ENCODE measurements around the gene NEUROD4.

NEUROD4 gene

GRCh38 chr12:55024575-55024974 is 4.8 kb downstream of the NEUROD4 start:
- TF ChIP-seq CTCF (IDR thresholded peaks at IDR 0.05; ENCODE audit: control insufficient read depth, insufficient read depth, low read depth, low read length, missing control alignments): no peak
- H3K4me3 ChIP-seq (ENCODE audit: control insufficient read depth, low read depth, low read length): no peak overlapping the region
- DNase-seq (ENCODE audit: low read depth): no peak

- no peak overlapping the region for H3K4me3 ChIP-seq (ENCODE audit: control insufficient read depth, low read depth, low read length)
- DNase-seq (ENCODE audit: low read depth): no peak
- no peak for TF ChIP-seq CTCF (IDR thresholded peaks at IDR 0.05; ENCODE audit: control insufficient read depth, insufficient read depth, low read depth, low read length, missing control alignments)
Measured at GRCh38 chr12:55025508-55025907, 5.7 kb downstream of the NEUROD4 start.

GRCh38 chr12:55034218-55034617 is 14.4 kb downstream of the NEUROD4 start:
- no peak for TF ChIP-seq CTCF (IDR thresholded peaks at IDR 0.05; ENCODE audit: control insufficient read depth, insufficient read depth, low read depth, low read length, missing control alignments)
- no peak for DNase-seq (ENCODE audit: low read depth)
- H3K4me3 ChIP-seq (ENCODE audit: control insufficient read depth, low read depth, low read length): no peak overlapping the region

GRCh38 chr12:55036326-55037115 is 16.7 kb downstream of the NEUROD4 start:
- no peak overlapping the region for H3K4me3 ChIP-seq (ENCODE audit: control insufficient read depth, low read depth, low read length)
- DNase-seq (ENCODE audit: low read depth): no peak
- no peak for TF ChIP-seq CTCF (IDR thresholded peaks at IDR 0.05; ENCODE audit: control insufficient read depth, insufficient read depth, low read depth, low read length, missing control alignments)

- no peak for DNase-seq (ENCODE audit: low read depth)
- no peak for TF ChIP-seq CTCF (IDR thresholded peaks at IDR 0.05; ENCODE audit: control insufficient read depth, insufficient read depth, low read depth, low read length, missing control alignments)
- no peak overlapping the region for H3K4me3 ChIP-seq (ENCODE audit: control insufficient read depth, low read depth, low read length)
Measured at GRCh38 chr12:55037351-55037987, 17.7 kb downstream of the NEUROD4 start.

- no peak overlapping the region for H3K4me3 ChIP-seq (ENCODE audit: control insufficient read depth, low read depth, low read length)
- no peak for TF ChIP-seq CTCF (IDR thresholded peaks at IDR 0.05; ENCODE audit: control insufficient read depth, insufficient read depth, low read depth, low read length, missing control alignments)
- no peak for DNase-seq (ENCODE audit: low read depth)
Measured at GRCh38 chr12:55039395-55040354, 19.9 kb downstream of the NEUROD4 start.
